Mesendoderm (in vitro differentiated cells): ENCODE results near the gene WDR13. TPM values are rescaled to one million over a fixed set of nuclear protein-coding genes. Genes with fewer than 3 reads are reported as not detected.
"Not testable (repeated sequence)": the region's sequence is repeated elsewhere in the genome, so short reads cannot be mapped to it uniquely, and the experiment has no call there.

Source experiments
- DNase-seq: peaks from one replicate; pipeline ENCODE4 v3.0.0; 2013
- H2AK5ac ChIP-seq: 2 replicates; pipeline ENCODE4 v1.6.1; 2013; ENCODE audit warnings: low read length, inconsistent platforms
- H2BK120ac ChIP-seq: 2 replicates; pipeline ENCODE4 v1.6.1; 2013; ENCODE audit warnings: low read depth, mild to moderate bottlenecking, low read length, moderate library complexity, mixed read lengths
- H2BK15ac ChIP-seq: replicated peaks from 2 replicates; pipeline ENCODE4 v1.6.1; 2013; ENCODE audit warnings: low read depth, mild to moderate bottlenecking, moderate library complexity
- H2BK5ac ChIP-seq: 2 replicates; pipeline ENCODE4 v1.6.1; 2013; ENCODE audit warnings: low read length, inconsistent platforms
- H3K18ac ChIP-seq: 2 replicates; pipeline ENCODE4 v1.6.1; 2013; ENCODE audit warnings: mild to moderate bottlenecking, low read length, mixed read lengths
- H3K23ac ChIP-seq: one replicate; pipeline ENCODE4 v1.6.1; 2013; ENCODE audit warnings: low read length
- H3K27ac ChIP-seq: 2 replicates; pipeline ENCODE4 v1.5.1; 2013; ENCODE audit warnings: low read depth, mild to moderate bottlenecking, inconsistent platforms, low read length, moderate library complexity
- H3K27me3 ChIP-seq: 2 replicates; pipeline ENCODE4 v1.6.1; 2013; ENCODE audit warnings: low read length, control low read depth, mild to moderate bottlenecking, inconsistent platforms; ENCODE audit not compliant: insufficient read depth, poor library complexity
- H3K36me3 ChIP-seq: 2 replicates; pipeline ENCODE4 v1.6.1; 2013; ENCODE audit warnings: low read length, inconsistent platforms; ENCODE audit not compliant: control insufficient read depth, insufficient read depth
- H3K4ac ChIP-seq: one replicate; pipeline ENCODE4 v1.6.1; 2013; ENCODE audit warnings: low read depth, mild to moderate bottlenecking, low read length, moderate library complexity
- H3K4me1 ChIP-seq: 2 replicates; pipeline ENCODE4 v1.6.1; 2013; ENCODE audit warnings: low read depth, low read length, inconsistent platforms; ENCODE audit not compliant: control insufficient read depth
- H3K4me2 ChIP-seq: 2 replicates; pipeline ENCODE4 v1.6.1; 2013; ENCODE audit warnings: low read length
- H3K4me3 ChIP-seq: 2 replicates; pipeline ENCODE4 v1.5.1; 2013; ENCODE audit warnings: mild to moderate bottlenecking, low read length
- H3K56ac ChIP-seq: one replicate; pipeline ENCODE4 v1.6.1; 2013; ENCODE audit warnings: low read length
- H3K79me1 ChIP-seq: 2 replicates; pipeline ENCODE4 v1.6.1; 2013; ENCODE audit warnings: low read length, inconsistent platforms
- H3K79me2 ChIP-seq: 2 replicates; pipeline ENCODE4 v1.6.1; 2013; ENCODE audit warnings: mild to moderate bottlenecking, low read length; ENCODE audit not compliant: control insufficient read depth, insufficient read depth
- H3K9ac ChIP-seq: 2 replicates; pipeline ENCODE4 v1.6.1; 2013; ENCODE audit warnings: low read length, inconsistent platforms
- H4K5ac ChIP-seq: one replicate; pipeline ENCODE4 v1.6.1; 2013; ENCODE audit warnings: low read length
- H4K8ac ChIP-seq: one replicate; pipeline ENCODE4 v1.6.1; 2013; ENCODE audit warnings: low read depth, mild to moderate bottlenecking, control low read depth, low read length, moderate library complexity
- whole genome bisulfite sequencing: extraction: QIAGEN DNeasy Blood & Tissue Kit; methylation state at CpG from one replicate; pipeline ENCODE4 v1.1.7; 2013; ENCODE audit warnings: low lambda C conversion rate, missing lambda C conversion rate; ENCODE audit not compliant: insufficient coverage; ENCODE audit errors: extremely low coverage; 5-methylcytosine and 5-hydroxymethylcytosine counted together
- small RNA-seq: library from polyadenylated mRNA; stranded (forward); fragments of <200 nt; extraction: miRNeasy Mini kit (QIAGEN cat#:217004); gene quantifications from one replicate; pipeline ENCODE3, GENCODE V24; 2013; ENCODE audit not compliant: insufficient read depth

Gene WDR13

GRCh38 chrX:48649102-48649501, 51.8 kb downstream of the WDR13 start:
- H2BK120ac ChIP-seq = no peak overlapping the region
- H3K4ac ChIP-seq = no peak overlapping the region
- no peak overlapping the region for H2BK15ac ChIP-seq
- DNase-seq = no peak
- H3K4me2 ChIP-seq = no peak overlapping the region
- H4K8ac ChIP-seq = no peak overlapping the region
- no peak overlapping the region for H2BK5ac ChIP-seq
- no peak overlapping the region for H3K27ac ChIP-seq
- no peak overlapping the region for H4K5ac ChIP-seq
- no peak overlapping the region for H3K23ac ChIP-seq
- H3K9ac ChIP-seq = no peak overlapping the region
- H3K27me3 ChIP-seq = no peaks in the 10 kb centered on the region
- no peaks in the 10 kb centered on the region for H3K79me2 ChIP-seq
- no peaks in the 10 kb centered on the region for H3K36me3 ChIP-seq
- no peak overlapping the region for H3K56ac ChIP-seq
- no peaks in the 10 kb centered on the region for H3K4me1 ChIP-seq
- H2AK5ac ChIP-seq = no peak overlapping the region
- no peak overlapping the region for H3K4me3 ChIP-seq
- no CpG with 5 or more reads among the region's 3 CpGs for WGBS
- no peaks in the 10 kb centered on the region for H3K79me1 ChIP-seq
- H3K18ac ChIP-seq = no peak overlapping the region

GRCh38 chrX:48652055-48652579, 54.8 kb downstream of the WDR13 start:
- not testable (repeated sequence) for H3K79me2 ChIP-seq, H3K4me2 ChIP-seq, H2BK5ac ChIP-seq, H3K56ac ChIP-seq, H3K27ac ChIP-seq, DNase-seq, H3K4me3 ChIP-seq, H3K36me3 ChIP-seq, H3K23ac ChIP-seq, H2BK120ac ChIP-seq, H2BK15ac ChIP-seq, H3K9ac ChIP-seq, H4K5ac ChIP-seq, H3K27me3 ChIP-seq, H3K4ac ChIP-seq, H3K4me1 ChIP-seq, H3K79me1 ChIP-seq, H2AK5ac ChIP-seq, H3K18ac ChIP-seq, H4K8ac ChIP-seq
- WGBS = no CpG with 5 or more reads among the region's 5 CpGs

GRCh38 chrX:48654746-48655145, 57.5 kb downstream of the WDR13 start:
- H3K4me3 ChIP-seq, H3K4ac ChIP-seq, H2AK5ac ChIP-seq, H2BK15ac ChIP-seq, H3K4me2 ChIP-seq, H2BK120ac ChIP-seq, H3K9ac ChIP-seq, H3K23ac ChIP-seq, H3K27me3 ChIP-seq, H3K56ac ChIP-seq, H3K36me3 ChIP-seq, H3K27ac ChIP-seq, H3K79me2 ChIP-seq, H3K4me1 ChIP-seq, DNase-seq, H3K18ac ChIP-seq, H4K8ac ChIP-seq, H3K79me1 ChIP-seq, H4K5ac ChIP-seq, H2BK5ac ChIP-seq: not testable (repeated sequence)
- no CpG with 5 or more reads among the region's 19 CpGs for WGBS

Small RNA genes lying within 50 kb of the gene (small RNA-seq; reads per million reads assigned to genes)
- not detected for gene MRPL32P1
